Adipocyte (in vitro differentiated cells): ENCODE measurements around the gene AIDA.
"Not testable (repeated sequence)": the region's sequence is repeated elsewhere in the genome, so short reads cannot be mapped to it uniquely, and the experiment has no call there.

Experiments
- DNase-seq: peaks from one replicate; pipeline ENCODE4 v3.0.0-alpha.2; 2015; ENCODE audit warnings: low read depth
- H3K27me3 ChIP-seq: replicated peaks from 2 replicates; pipeline ENCODE4 v1.7.0; 2013; ENCODE audit warnings: mild to moderate bottlenecking, low read length, moderate library complexity; ENCODE audit not compliant: control insufficient read depth, insufficient read depth
- H3K36me3 ChIP-seq: 2 replicates; pipeline ENCODE4 v1.7.0; 2013; ENCODE audit warnings: low read length, mild to moderate bottlenecking, moderate library complexity; ENCODE audit not compliant: control insufficient read depth, insufficient read depth, severe bottlenecking
- H3K4me1 ChIP-seq: 2 replicates; pipeline ENCODE4 v1.7.0; 2013; ENCODE audit warnings: mild to moderate bottlenecking, low read length, moderate library complexity; ENCODE audit not compliant: control insufficient read depth, insufficient read depth
- H3K4me3 ChIP-seq: 2 replicates; pipeline ENCODE4 v1.7.0; 2013; ENCODE audit warnings: mild to moderate bottlenecking, low read length, moderate library complexity
- H3K9ac ChIP-seq: 2 replicates; pipeline ENCODE4 v1.7.0; 2013; ENCODE audit warnings: mild to moderate bottlenecking, low read length, moderate library complexity
- H3K9me3 ChIP-seq: 2 replicates; pipeline ENCODE4 v1.7.0; 2013; ENCODE audit warnings: mild to moderate bottlenecking, low read length, moderate library complexity; ENCODE audit not compliant: control insufficient read depth

Gene AIDA

GRCh38 chr1:222712253-222713090, at the start of gene AIDA, which contains the start of gene BROX:
Gene AIDA, minus strand, starts transcription at chr1:222712491. Its CDS starts 174 bp downstream, at chr1:222712317.
Gene BROX, plus strand, starts transcription at chr1:222712564. Its CDS starts 3,136 bp downstream, at chr1:222715700.
- Histone ChIP-seq H3K4me3 (peak within 1 kb of the TSS; percentile 97), H3K27me3 (no peaks in the 10 kb centered on the region), H3K36me3 (peaks cover 19% of the 10 kb centered on the region), H3K9ac (peak within 1 kb of the TSS; percentile 98), H3K4me1 (peaks cover 18% of the 10 kb centered on the region), H3K9me3 (no peaks in the 10 kb centered on the region)
- peak; percentile 95 for DNase-seq

GRCh38 chr1:222761083-222761482, 48.8 kb upstream of the AIDA start:
- H3K9ac ChIP-seq = no peak overlapping the region
- no peak for DNase-seq
- H3K36me3 ChIP-seq = no peaks in the 10 kb centered on the region
- H3K4me1 ChIP-seq = no peaks in the 10 kb centered on the region
- no peaks in the 10 kb centered on the region for H3K27me3 ChIP-seq
- no peaks in the 10 kb centered on the region for H3K9me3 ChIP-seq
- no peak overlapping the region for H3K4me3 ChIP-seq

GRCh38 chr1:222759451-222760035, 47.3 kb upstream of the AIDA start:
- Histone ChIP-seq H3K27me3 (no peaks in the 10 kb centered on the region), H3K9me3 (no peaks in the 10 kb centered on the region)
- no peak for DNase-seq

GRCh38 chr1:222757646-222758268, 45.5 kb upstream of the AIDA start:
- no peaks in the 10 kb centered on the region for H3K9me3 ChIP-seq
- peaks cover 4% of the 10 kb centered on the region for H3K4me1 ChIP-seq
- no peaks in the 10 kb centered on the region for H3K27me3 ChIP-seq
- no peak overlapping the region for H3K4me3 ChIP-seq
- H3K9ac ChIP-seq = no peak overlapping the region
- DNase-seq = no peak
- no peaks in the 10 kb centered on the region for H3K36me3 ChIP-seq

More at GRCh38 chr1:222759451-222760035, 47.3 kb upstream of the AIDA start:
- Histone ChIP-seq H3K9ac (no peak overlapping the region), H3K4me1 (peaks cover 4% of the 10 kb centered on the region), H3K4me3 (no peak overlapping the region), H3K36me3 (no peaks in the 10 kb centered on the region)

GRCh38 chr1:222754366-222755139, 42.3 kb upstream of the AIDA start:
- Histone ChIP-seq H3K36me3 (no peaks in the 10 kb centered on the region), H3K9me3 (no peaks in the 10 kb centered on the region), H3K9ac (no peak overlapping the region), H3K27me3 (no peaks in the 10 kb centered on the region), H3K4me3 (peak overlapping the region; percentile 62), H3K4me1 (peaks cover 4% of the 10 kb centered on the region)
- DNase-seq = peak; percentile 99

GRCh38 chr1:222751255-222751654, 39.0 kb upstream of the AIDA start:
- H3K9ac ChIP-seq = no peak overlapping the region
- H3K36me3 ChIP-seq = no peaks in the 10 kb centered on the region
- peaks cover 4% of the 10 kb centered on the region for H3K4me1 ChIP-seq
- DNase-seq = no peak
- no peaks in the 10 kb centered on the region for H3K27me3 ChIP-seq
- H3K4me3 ChIP-seq = no peak overlapping the region
- no peaks in the 10 kb centered on the region for H3K9me3 ChIP-seq

GRCh38 chr1:222750651-222751050, 38.4 kb upstream of the AIDA start:
- Histone ChIP-seq H3K4me1 (peaks cover 4% of the 10 kb centered on the region), H3K36me3 (no peaks in the 10 kb centered on the region), H3K27me3 (no peaks in the 10 kb centered on the region), H3K9me3 (no peaks in the 10 kb centered on the region), H3K4me3 (no peak overlapping the region), H3K9ac (no peak overlapping the region)
- no peak for DNase-seq

- H3K4me3 ChIP-seq = no peak overlapping the region
- H3K9ac ChIP-seq = no peak overlapping the region
- H3K9me3 ChIP-seq = no peaks in the 10 kb centered on the region
- H3K27me3 ChIP-seq = no peaks in the 10 kb centered on the region
- peaks cover 4% of the 10 kb centered on the region for H3K4me1 ChIP-seq
- no peaks in the 10 kb centered on the region for H3K36me3 ChIP-seq
- DNase-seq = no peak
Observed at GRCh38 chr1:222749927-222750326, 37.6 kb upstream of the AIDA start.

GRCh38 chr1:222741630-222742457, 29.6 kb upstream of the AIDA start:
- H3K9me3 ChIP-seq, DNase-seq, H3K4me1 ChIP-seq, H3K27me3 ChIP-seq, H3K4me3 ChIP-seq, H3K9ac ChIP-seq, H3K36me3 ChIP-seq: not testable (repeated sequence)

- Histone ChIP-seq H3K9ac (no peak overlapping the region), H3K4me1 (no peaks in the 10 kb centered on the region), H3K27me3 (no peaks in the 10 kb centered on the region), H3K9me3 (no peaks in the 10 kb centered on the region), H3K4me3 (no peak overlapping the region), H3K36me3 (peaks cover 14% of the 10 kb centered on the region)
- DNase-seq = no peak
Observed at GRCh38 chr1:222739929-222740328, 27.6 kb upstream of the AIDA start.
